Coronary artery (tissue), 2 donors: Measurements from ENCODE around the gene CPB1.

ENCODE experiments used
- DNase-seq: peaks from one replicate; pipeline ENCODE4 v3.0.0-alpha.2; 2017; ENCODE audit warnings: low spot score
- H3K27ac ChIP-seq, 2 donors: fragments of 200-600 bp; sonication (generic); one replicate each; pipeline ENCODE4 v1.5.1; 2016 to 2019
- H3K4me3 ChIP-seq: fragments of 200-600 bp; sonication (generic); 2 replicates; pipeline ENCODE4 v1.5.1; 2016; ENCODE audit warnings: mild to moderate bottlenecking, moderate library complexity
- TF ChIP-seq, protein P1 (sequence below): fragments of 200-600 bp; sonication (generic); IDR thresholded peaks from one replicate; pipeline ENCODE4 v1.5.1; 2019; ENCODE audit warnings: antibody characterized with exemption

CPB1 gene

DNA sequence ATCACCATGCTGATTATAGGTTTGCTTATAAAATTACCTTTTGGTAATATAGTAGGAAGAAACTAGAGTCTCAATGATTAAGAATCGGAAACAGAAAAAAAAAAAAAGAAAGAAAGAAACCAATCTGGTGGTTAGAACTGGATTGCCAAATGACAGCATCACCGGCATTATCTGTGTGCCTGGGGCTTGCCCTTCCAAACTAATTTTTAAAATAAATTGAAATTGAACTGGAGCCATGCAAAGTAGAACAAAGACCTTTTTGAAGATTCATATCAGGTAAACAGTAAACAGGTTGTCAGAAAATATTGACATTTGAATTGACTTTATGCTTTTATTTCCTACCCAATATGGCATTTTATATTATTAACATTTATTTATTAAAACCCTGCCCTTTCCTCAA is 11.2 kb upstream of the CPB1 start:
- TF ChIP-seq, protein P1, sequence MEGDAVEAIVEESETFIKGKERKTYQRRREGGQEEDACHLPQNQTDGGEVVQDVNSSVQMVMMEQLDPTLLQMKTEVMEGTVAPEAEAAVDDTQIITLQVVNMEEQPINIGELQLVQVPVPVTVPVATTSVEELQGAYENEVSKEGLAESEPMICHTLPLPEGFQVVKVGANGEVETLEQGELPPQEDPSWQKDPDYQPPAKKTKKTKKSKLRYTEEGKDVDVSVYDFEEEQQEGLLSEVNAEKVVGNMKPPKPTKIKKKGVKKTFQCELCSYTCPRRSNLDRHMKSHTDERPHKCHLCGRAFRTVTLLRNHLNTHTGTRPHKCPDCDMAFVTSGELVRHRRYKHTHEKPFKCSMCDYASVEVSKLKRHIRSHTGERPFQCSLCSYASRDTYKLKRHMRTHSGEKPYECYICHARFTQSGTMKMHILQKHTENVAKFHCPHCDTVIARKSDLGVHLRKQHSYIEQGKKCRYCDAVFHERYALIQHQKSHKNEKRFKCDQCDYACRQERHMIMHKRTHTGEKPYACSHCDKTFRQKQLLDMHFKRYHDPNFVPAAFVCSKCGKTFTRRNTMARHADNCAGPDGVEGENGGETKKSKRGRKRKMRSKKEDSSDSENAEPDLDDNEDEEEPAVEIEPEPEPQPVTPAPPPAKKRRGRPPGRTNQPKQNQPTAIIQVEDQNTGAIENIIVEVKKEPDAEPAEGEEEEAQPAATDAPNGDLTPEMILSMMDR: no peak
- H3K4me3 ChIP-seq: no peak overlapping the region
- H3K27ac ChIP-seq: no peak overlapping the region
- DNase-seq: no peak

DNA sequence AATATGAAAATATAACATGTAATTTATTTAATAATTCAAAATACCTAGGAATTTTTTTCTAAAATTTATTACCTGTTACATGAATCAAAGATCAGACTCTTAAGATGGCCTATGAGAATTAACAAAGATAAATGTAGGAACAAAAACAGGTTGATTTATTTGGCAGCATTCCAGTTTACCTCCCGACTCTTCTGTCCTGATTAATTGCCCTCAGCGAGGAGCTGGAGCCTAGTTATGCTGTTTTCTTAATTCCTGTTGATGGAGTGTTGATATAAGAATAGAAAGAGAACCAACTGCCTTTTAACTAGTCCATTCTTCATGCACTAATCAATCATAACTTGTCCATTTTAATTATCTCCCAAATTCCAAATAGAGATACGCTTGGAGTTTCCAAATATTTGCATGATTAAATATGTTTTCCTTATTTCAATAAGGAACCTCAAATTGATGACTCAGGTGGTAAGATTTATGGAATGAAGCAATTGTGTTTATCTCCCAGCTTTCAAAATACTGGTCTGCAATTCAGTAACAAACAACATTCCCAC is 10.6 kb upstream of the CPB1 start:
- Histone ChIP-seq H3K27ac (no peak overlapping the region), H3K4me3 (no peak overlapping the region)
- TF ChIP-seq, protein P1: no peak
- DNase-seq: no peak

DNA sequence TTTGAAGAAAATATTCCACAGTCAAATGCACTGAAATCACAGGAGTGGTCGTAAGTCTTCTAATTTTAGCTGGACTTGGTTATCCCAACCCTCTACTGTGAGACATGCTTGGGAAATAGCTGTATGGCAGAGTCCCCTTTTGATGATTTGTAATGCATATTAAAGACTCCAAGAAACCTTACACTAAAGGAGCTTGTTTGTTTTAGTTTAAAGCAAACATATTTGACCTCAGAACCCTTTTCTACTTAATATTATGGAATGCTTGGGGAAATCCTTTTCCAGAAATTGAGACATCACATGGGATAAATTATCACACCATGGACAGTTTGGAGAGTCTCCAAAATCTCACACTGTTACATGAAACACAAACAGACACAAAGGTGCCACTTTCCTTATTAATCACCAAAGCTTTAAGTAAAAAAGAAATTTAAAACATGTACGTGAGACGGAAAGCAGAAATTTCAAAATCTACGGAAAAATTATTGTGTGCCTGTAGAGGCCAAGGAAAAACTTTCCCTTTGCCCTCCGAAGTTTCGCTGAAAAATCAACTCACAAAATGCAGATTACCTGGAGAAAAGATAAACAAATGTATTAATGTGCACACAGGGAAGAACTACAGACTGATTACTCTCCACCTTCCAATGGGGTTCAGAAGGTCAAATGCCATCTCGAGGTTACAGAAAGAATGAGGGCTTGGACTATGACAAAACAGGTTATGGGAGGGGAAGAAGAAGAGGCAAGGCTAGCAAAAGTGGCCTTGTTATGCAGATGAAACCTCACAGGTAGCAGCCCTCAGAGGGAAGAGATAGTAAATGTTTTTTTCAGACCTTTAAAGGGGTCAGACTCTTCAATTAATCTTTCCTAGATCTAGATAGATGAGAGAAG is 7.0 kb upstream of the CPB1 start:
- H3K27ac ChIP-seq: no peak overlapping the region
- DNase-seq: no peak
- H3K4me3 ChIP-seq: no peak overlapping the region
- TF ChIP-seq, protein P1: no peak

DNA sequence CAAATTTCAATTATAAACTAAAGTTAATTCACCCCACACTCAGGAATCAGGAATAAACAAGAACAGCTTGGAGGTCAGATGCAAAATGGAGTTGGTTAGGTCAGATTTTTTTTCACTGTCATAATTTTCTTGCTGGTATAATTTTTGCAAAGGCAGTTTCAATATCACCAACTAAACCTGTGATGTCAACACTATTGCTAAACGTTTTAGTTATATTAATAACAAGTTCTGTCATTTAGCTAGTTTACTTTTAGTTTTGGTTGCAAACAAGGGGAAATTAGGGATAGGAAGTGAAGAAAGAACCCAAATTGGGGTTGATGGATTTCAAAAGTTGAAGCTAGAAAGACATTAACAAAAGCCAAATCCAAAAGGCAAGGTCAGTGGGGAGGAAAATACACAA is 4.6 kb upstream of the CPB1 start:
- H3K4me3 ChIP-seq: no peak overlapping the region
- TF ChIP-seq, protein P1: no peak
- H3K27ac ChIP-seq: no peak overlapping the region
- DNase-seq: no peak

DNA sequence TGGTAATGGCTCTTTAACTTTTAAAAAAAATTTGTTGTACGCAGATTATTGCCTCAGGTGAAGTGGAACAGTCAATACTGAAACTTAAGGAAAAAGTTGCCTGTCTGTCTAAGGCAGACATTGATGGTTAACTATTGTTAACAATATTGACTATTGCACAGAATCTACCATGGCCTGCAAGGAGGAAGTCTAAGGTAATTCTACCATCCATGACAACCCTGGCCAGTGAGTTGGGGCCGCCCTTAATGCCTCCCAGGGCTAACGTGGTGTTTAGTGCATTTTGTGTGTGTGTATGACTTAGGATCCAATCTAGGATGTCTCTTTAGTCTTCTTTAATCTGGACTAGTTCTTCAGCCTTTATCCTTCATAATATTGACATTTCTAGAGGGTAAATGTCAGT is 2.1 kb upstream of the CPB1 start:
- H3K4me3 ChIP-seq: no peak overlapping the region
- no peak overlapping the region for H3K27ac ChIP-seq
- TF ChIP-seq, protein P1: no peak
- DNase-seq: no peak

DNA sequence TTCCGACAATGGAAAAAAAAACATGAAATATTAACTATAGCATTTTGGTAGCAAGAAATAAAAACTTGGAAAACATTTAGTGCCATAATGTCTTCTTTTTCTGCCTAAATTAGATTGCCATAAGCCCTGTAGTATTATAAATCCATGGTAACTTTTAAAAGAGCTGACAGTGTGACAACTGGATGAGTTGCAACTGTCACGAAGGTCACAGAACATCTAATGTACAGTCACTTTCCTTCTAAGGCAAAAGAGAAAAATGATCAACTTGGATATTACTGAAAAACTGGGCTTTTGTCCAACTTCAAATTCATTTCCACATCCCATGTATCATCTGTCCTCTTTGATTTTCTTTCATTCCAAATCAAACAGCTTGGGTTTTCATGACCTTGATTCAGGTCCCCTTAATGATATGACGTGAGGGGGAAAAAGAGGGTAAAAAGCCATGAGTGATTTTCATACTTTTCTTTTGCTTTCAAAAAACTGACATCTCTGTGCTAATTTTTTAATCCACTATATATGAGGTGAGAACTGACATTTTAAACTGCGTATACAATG is 602 bp downstream of the CPB1 start:
- TF ChIP-seq, protein P1: no peak
- Histone ChIP-seq H3K27ac (no peak overlapping the region), H3K4me3 (no peak overlapping the region)
- DNase-seq: no peak
